Subcutaneous adipose tissue (tissue), 4 donors: ENCODE data around the gene C22orf39. TPM values are rescaled to one million over a fixed set of nuclear protein-coding genes. Genes with fewer than 3 reads are reported as not detected.

Experiments used
- total RNA-seq, 4 donors: library from RNA; depleted of rRNA; stranded (reverse); fragments of >200 nt; gene quantifications; one replicate each; pipeline ENCODE4 v1.1.0, GENCODE V29; 2016
- TF ChIP-seq, protein P1 (sequence below): fragments of 450-650 bp; IDR thresholded peaks from one replicate; pipeline ENCODE4 v1.5.1; 2016; ENCODE audit warnings: low read depth, mild to moderate bottlenecking, control low read depth, antibody characterized with exemption, moderate library complexity

C22orf39 gene
- total RNA-seq, 4 donors from 2014 or later, result 45.4 to 81.8 (median 62.3) TPM

- TF ChIP-seq, protein P1, sequence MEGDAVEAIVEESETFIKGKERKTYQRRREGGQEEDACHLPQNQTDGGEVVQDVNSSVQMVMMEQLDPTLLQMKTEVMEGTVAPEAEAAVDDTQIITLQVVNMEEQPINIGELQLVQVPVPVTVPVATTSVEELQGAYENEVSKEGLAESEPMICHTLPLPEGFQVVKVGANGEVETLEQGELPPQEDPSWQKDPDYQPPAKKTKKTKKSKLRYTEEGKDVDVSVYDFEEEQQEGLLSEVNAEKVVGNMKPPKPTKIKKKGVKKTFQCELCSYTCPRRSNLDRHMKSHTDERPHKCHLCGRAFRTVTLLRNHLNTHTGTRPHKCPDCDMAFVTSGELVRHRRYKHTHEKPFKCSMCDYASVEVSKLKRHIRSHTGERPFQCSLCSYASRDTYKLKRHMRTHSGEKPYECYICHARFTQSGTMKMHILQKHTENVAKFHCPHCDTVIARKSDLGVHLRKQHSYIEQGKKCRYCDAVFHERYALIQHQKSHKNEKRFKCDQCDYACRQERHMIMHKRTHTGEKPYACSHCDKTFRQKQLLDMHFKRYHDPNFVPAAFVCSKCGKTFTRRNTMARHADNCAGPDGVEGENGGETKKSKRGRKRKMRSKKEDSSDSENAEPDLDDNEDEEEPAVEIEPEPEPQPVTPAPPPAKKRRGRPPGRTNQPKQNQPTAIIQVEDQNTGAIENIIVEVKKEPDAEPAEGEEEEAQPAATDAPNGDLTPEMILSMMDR, result no peak
These were observed 27.9 kb downstream of the C22orf39 start for GRCh38 chr22:19419464-19420178.

- TF ChIP-seq, protein P1, result no peak
These were observed 28.4 kb downstream of the C22orf39 start for GRCh38 chr22:19419086-19419463.

DNA sequence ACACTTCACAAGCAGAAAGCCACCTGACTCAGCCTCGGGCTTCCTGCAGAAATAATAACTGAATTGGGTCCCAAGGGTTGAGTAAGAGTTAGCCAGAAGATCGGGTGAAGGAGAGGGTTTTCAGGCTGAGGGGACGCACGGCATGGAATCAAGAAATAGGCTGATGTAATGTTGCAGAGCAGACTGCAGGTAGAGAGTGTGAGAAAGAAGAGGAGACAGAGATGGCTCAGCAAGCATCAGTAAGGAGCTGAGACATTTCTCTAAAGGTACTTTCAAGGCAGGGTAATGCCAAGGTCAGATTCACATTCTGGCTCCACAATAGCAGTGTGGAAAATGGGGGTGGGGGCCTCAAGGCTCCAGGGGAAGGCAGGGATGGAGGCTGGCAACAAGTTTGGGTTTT, 34.6 kb downstream of the C22orf39 start:
- TF ChIP-seq, protein P1, result no peak

- TF ChIP-seq, protein P1, result no peak
These were observed 35.0 kb downstream of the C22orf39 start for GRCh38 chr22:19412478-19412877.

DNA sequence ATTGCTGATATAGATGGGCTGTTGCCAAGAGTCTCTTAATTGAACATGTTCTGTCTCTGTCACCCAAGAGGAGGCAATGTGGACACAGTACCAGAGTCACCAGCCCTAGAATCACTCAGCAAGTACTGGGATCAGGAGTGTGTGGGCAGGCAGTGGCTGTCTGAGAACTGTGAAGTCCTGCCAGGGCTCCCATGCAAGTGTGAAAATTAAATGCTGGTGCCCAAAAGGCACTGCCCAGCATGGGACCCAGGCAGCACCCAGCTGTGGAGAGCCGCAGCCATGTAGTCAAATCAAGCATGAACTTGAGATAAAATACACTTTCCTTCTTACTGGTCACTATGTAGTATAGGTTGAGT, 35.8 kb downstream of the C22orf39 start:
- TF ChIP-seq, protein P1, result no peak

- TF ChIP-seq, protein P1, result no peak
These were observed 36.4 kb downstream of the C22orf39 start for GRCh38 chr22:19410941-19411689.

DNA sequence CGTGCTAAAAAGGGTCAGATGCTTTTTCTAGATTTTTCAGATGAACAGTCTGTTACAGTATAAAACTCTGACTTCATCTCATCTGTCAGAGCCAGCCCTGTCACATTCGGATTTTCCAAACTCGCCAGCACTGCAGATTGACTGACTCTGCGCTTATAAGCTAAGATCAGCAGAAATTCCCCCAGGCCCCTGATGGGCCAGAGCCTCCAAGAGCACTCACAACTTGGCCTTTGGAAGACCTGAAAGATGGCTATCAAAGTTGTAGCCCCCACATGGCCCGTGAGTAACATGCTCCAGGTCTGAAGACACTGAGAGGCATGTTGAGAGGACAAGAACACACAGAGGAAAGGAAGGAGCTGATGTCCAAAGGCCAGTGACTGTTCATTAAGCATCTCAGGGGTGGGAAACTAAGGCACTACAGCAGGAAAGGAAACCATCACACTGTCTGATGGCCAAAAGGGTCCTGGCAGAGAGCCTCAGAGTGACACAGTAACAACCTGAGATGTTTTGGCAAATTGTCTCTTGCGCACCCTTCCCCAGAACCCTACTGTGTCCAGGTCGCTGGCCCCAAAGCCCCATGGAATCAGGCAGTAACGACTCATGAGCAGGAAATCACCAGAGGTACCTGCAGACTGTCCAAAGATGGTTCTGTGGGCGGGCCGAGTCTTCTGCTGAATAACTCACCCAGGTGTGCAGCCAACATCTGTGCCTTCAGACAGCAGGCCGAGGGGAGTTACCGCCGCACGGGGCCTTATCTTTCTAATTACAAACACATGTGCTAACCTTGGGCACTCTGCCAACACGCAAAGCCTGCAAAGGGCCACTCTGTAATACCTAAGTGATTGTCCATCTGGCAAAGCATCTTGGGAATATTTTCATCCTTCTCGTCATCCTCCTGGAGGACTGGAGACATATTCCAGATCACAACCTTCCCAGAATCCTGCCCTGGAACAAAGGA, 39.6 kb downstream of the C22orf39 start:
- TF ChIP-seq, protein P1, result no peak
